ENCODE results near the gene PLP2.

Gene PLP2

DNA sequence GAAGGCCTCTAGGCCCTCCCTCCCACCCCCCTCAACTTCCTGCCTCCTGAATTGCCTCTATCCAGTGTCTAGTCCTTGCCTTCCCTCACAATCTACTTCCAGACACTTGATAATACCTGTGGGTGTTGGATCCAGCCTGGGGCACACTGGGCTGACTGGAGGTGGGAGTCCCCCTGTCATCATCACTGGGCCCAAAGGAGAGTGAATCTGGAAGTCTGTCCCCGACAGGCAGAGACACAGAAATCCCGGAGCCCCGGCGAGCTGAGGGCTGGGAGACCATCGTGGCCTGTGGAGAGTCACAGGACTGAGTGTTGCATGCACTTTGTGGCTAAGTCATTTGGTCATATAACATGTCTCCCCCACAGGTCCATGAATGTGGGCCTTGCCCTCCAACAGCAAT lies 36.7 kb downstream of the PLP2 start:
- DNase-seq (ENCODE audit: low read depth in 3 of 3, low spot score in 1 of 3), result no peak

DNA sequence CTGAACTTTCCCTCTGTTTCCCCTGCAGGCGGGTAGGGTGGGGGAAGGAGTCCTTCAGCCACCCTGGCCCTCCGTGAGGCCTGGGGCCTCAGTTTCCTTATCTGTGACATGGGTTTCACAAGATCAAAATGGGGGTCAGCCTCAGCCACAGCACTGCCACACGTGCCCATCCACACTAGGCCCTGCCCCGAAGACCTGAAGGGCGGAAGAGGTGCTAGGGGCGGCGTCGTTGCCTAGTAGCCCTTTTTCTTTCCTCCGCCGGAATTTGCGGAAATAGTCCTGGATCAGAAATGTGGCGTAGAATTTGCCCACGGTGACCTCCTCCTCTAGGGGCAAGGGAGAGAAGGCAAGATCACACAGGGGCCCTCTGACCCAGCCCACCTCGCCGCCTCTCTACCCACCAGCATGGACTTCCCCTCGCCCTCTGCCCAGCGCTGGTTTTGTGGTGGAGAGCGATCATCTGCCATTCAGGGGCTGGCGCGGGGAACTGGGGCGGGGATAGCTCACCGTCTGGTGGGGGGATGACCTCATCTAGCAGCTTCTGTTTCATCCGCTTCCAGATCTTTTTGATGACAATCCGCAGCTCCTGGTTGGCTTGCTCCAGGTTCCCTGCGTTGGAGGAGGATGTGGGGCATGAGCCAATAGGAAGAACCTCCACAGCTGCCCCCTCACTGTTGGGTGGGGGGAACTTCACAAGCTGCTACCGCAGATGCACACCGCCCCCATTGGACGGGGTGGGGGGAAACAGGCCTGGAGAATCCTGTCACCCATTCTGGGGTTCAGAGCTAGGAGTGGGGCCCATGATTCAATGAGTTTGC lies 37.9 kb downstream of the PLP2 start:
- no peak for DNase-seq (ENCODE audit: low read depth in 3 of 3, low spot score in 1 of 3)

DNA sequence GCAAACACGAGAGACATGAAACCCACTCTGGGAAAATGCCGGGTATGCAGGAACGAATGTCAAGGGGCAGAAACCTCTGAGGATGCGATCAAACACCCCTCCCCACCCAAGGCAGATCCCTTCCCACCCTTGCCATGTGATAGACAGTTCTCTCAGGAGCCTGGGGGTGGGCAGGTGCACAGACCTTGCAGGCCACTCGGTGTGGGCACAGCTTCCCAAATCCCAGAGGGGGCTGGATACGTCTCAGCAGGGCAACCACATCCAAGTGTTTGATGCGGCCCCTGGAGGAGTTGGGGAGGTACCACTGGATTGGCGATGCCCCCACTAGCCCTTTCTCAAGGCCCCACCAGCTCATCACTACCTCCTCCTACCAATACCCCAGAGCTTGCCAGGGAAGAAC lies 38.7 kb downstream of the PLP2 start:
- DNase-seq (ENCODE audit: low read depth in 3 of 3, low spot score in 1 of 3), result no peak

DNA sequence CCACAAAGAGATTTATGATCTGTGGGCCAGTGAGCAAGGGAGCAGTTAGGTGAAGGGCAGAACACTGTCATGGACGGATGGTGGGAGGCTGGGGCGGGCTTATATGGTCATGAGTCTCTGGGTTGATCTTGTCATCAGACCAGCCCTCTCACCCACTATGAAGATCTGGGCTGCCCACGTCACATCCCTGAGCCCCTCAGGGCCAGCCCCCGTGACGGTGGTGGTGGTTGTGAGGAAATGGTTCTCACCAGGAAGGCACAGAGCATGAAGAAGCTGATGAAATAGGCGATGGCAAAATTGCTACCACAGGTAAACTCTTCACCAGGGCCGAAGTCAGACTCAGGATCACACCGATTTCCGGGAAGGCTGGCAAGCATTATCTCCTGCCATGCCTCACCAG lies 39.4 kb downstream of the PLP2 start:
- no peak for DNase-seq (ENCODE audit: low read depth in 3 of 3, low spot score in 1 of 3)

DNA sequence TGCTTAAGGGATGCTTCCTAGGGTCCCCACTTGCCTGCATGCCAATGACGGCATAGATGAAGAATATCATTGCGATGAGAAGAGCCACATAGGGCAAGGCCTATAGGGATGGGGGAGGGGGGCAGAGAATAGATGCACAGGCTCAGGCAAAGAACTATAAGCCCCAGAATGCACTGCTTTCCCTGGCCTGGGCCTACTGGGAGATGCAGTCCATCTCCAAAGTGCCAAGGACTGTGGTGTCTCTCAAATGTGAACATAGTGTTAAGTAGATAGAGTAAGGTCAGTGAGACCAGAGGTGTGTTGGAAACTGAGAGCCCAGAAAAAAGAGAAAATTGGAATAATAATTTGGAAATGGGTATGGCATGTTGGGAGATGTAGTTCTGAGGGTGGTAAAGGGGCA lies 40.5 kb downstream of the PLP2 start:
- DNase-seq (ENCODE audit: low read depth in 3 of 3, low spot score in 1 of 3), result no peak

DNA sequence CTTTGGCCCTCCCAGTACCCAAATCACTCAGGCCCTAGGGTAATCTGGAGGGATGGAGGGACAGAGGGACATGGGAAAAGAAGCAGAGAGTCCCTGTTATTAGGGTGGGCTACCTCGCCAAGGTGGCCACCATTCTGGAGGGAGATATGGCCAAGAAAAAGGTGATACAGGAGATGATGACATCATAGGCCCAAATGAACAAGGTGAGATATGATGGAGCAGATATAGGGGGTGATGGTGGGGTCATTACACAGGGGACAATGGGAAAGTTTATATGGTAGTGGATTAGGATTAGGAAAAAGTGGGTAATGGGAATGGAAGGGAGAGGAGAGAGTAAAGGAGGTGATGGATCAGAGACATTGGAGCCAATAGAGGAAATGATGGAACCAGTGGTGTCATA lies 41.2 kb downstream of the PLP2 start:
- no peak for DNase-seq (ENCODE audit: low read depth in 3 of 3, low spot score in 1 of 3)

DNA sequence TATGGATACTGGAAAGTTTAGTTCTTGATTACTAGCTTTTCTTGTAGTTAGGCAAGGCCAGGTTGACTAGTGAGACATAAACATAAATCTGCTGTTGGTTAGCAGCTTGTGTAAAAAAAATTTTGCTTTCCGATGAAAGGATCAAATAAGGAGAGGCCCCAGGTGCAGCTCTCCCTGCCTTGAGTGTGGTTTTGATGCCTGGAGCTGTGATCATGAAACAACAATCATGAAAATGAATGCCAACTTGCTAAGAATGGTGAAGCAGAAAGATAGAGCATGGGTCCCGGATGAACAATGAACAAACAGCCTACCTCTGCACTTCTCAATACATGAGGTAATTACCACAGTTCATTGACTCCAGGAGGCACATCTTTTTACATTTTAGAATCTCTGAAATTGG lies 42.7 kb downstream of the PLP2 start:
- DNase-seq (ENCODE audit: low read depth in 3 of 3, low spot score in 1 of 3), result no peak

DNA sequence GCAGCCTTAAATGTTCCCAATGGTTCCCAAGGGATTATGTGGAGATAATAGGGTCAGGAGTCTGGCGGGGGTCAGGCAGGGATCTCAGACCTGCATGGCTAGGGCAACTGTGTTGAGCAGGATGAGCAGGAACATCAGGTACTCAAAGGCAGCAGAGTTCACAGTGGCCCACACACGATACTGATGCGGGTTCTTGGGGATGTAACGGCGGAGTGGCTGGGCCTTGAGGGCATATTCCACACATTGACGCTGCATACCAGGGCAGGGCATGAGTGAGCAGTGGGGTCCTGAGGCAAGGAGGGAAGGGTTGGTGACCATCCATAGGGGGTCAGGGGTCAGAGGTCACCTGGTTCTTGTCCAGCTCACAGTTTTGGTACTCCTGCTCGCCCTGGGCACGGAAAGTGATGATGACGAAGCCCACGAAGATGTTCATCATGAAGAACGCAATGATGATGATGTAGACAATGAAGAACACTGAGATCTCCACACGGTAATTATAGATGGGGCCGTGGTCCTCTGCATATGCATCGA lies 43.4 kb downstream of the PLP2 start:
- DNase-seq (ENCODE audit: low read depth in 3 of 3, low spot score in 1 of 3), result no peak

DNA sequence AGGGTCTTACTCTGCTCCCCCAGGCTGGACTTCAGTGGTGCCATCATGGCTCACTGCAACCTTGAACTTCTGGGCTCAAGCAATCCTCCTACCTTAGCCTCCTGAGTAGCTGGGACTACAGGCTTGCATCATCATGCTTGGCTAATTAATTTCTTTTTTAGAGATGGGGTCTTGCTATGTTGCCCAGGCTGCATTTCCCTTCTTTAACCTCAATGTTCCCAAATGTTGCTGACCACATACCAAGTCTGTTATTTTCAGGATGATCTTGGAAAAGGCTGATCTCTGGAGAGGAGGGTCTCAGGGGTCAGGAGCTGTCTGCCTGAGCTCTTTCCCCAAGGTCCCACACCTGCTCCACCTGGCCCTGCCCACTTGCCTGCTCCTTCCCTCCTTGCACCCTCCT lies 48.4 kb downstream of the PLP2 start:
- no peak for DNase-seq (ENCODE audit: low read depth in 3 of 3, low spot score in 1 of 3)

DNA sequence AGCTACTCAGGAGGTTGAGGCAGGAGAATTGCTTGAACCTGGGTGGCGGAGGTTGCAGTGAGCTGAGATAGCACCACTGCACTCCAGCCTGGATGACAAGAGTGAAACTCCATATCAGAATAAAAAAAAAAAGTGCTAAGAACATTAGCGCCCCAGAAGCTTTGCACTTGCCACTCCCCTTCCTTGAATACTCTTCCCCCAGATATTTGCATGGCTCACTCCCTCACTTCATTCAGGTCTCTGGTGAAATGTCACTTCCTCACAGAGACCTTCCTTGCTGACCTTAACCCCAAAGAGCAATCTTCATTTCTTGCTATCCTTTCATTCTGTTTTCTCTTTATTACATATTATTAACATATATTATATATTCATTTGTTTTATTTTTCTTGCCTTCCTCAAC lies 50.2 kb downstream of the PLP2 start:
- DNase-seq (ENCODE audit: low read depth in 3 of 3, low spot score in 1 of 3), result no peak

Measured in stimulated activated CD4-positive, alpha-beta T cell treated with anti-CD3 and anti-CD28 coated beads, TNF-alpha, amount 100 ng/mL, for 1 hour (primary cell).